ENCODE measurements around the gene BTBD1.

DNA sequence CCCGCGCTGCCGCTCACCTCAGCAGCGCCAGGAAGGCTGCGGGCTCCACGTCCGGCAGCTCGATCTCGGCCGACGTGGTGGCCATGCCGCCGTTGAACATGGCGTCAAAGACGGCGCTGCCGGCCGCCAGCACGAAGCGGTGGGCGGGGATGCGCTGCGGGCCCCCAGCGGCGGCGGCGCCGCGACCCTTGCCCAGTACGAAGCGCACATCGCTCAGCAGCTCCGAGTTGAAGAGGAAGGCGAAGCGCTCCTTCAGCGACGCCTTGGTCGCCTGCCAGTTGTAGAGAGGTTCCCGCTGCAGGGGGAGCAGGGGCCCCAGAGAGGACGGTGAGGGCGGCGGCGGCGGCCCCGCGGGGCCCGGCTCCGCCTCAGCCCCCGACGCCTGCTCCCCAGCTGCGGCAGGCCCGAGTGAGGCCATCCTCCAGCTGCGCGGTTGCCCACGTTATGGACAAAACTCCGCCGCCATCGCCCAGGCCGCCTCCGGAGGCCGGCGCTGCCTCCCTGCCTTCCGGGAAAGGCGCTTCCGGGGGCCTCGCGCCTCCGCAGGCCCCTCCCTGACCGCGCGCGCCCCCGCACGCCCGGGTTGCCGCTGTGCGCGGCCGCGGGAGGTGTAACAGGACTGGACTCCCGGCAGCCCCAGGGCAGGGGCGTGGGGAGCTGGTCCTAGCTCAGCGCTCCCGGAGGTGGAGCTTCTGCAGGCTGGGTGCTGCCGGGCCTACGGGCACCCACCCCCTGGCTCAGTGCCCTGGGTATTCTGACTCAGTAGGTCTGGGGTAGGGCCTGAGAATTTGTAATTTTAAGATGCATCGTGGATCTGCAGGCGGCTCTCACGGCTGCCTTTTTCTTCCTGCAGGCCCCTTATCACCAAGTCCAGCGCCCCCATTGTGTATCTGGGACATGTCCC is at the start of gene BTBD1:
- TF ChIP-seq, protein P1, sequence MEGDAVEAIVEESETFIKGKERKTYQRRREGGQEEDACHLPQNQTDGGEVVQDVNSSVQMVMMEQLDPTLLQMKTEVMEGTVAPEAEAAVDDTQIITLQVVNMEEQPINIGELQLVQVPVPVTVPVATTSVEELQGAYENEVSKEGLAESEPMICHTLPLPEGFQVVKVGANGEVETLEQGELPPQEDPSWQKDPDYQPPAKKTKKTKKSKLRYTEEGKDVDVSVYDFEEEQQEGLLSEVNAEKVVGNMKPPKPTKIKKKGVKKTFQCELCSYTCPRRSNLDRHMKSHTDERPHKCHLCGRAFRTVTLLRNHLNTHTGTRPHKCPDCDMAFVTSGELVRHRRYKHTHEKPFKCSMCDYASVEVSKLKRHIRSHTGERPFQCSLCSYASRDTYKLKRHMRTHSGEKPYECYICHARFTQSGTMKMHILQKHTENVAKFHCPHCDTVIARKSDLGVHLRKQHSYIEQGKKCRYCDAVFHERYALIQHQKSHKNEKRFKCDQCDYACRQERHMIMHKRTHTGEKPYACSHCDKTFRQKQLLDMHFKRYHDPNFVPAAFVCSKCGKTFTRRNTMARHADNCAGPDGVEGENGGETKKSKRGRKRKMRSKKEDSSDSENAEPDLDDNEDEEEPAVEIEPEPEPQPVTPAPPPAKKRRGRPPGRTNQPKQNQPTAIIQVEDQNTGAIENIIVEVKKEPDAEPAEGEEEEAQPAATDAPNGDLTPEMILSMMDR (IDR thresholded peaks at IDR 0.05; ENCODE audit: extremely low read depth in 1 of 2, insufficient read depth in 1 of 2, low read depth in 1 of 2, low read length in 2 of 2) = peak in 1 of 2 donors; percentile 14
- peak; percentile 36 for TF ChIP-seq FOS (IDR thresholded peaks at IDR 0.05; ENCODE audit: borderline replicate concordance, insufficient read depth, low read length)
- TF ChIP-seq, protein P2, sequence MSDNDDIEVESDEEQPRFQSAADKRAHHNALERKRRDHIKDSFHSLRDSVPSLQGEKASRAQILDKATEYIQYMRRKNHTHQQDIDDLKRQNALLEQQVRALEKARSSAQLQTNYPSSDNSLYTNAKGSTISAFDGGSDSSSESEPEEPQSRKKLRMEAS (IDR thresholded peaks at IDR 0.05; ENCODE audit: insufficient read depth, insufficient read length) = peak; percentile 14
- peak; percentile 95 for TF ChIP-seq POLR2AphosphoS5 (IDR thresholded peaks at IDR 0.05; ENCODE audit: insufficient read depth, low read depth, low read length)
- TF ChIP-seq POLR2A (IDR thresholded peaks at IDR 0.05; ENCODE audit: low read depth, low read length) = peak; percentile 95
- no peak for TF ChIP-seq EZH2 (IDR thresholded peaks at IDR 0.05; ENCODE audit: borderline replicate concordance, low read depth, low read length, severe bottlenecking)
- no peak for TF ChIP-seq GATA2 (IDR thresholded peaks at IDR 0.05; ENCODE audit: insufficient read depth, insufficient read length, low read depth, low read length)
- no peak for TF ChIP-seq MYC (IDR thresholded peaks at IDR 0.05; ENCODE audit: low read depth, low read length)
- no peak for TF ChIP-seq JUN (IDR thresholded peaks at IDR 0.05; ENCODE audit: borderline replicate concordance, insufficient read depth, insufficient read length, low read depth)
